Neural progenitor cell (in vitro differentiated cells): ENCODE measurements around the gene PPP6C.
A peak's percentile ranks its signal among the peaks of the same experiment; 100 is the strongest.

ENCODE experiments used
- EZH2 ChIP-seq: fragments of 200-600 bp; sonication (generic); IDR thresholded peaks from 2 replicates; pipeline ENCODE4 v1.6.1; 2017; ENCODE audit warnings: antibody characterized with exemption, mild to moderate bottlenecking, moderate library complexity
- EZH2phosphoT487 ChIP-seq: fragments of 200-600 bp; sonication (generic); IDR thresholded peaks from 2 replicates; pipeline ENCODE4 v1.6.1; 2017; ENCODE audit warnings: antibody characterized with exemption
- TF ChIP-seq, protein P1 (sequence below): fragments of 200-600 bp; sonication (generic); IDR thresholded peaks from 2 replicates; pipeline ENCODE4 v1.5.1; 2017; ENCODE audit warnings: antibody characterized with exemption, mild to moderate bottlenecking

GRCh38 chr9:125189361-125190289 is at the start of gene PPP6C:
- TF ChIP-seq, protein P1, sequence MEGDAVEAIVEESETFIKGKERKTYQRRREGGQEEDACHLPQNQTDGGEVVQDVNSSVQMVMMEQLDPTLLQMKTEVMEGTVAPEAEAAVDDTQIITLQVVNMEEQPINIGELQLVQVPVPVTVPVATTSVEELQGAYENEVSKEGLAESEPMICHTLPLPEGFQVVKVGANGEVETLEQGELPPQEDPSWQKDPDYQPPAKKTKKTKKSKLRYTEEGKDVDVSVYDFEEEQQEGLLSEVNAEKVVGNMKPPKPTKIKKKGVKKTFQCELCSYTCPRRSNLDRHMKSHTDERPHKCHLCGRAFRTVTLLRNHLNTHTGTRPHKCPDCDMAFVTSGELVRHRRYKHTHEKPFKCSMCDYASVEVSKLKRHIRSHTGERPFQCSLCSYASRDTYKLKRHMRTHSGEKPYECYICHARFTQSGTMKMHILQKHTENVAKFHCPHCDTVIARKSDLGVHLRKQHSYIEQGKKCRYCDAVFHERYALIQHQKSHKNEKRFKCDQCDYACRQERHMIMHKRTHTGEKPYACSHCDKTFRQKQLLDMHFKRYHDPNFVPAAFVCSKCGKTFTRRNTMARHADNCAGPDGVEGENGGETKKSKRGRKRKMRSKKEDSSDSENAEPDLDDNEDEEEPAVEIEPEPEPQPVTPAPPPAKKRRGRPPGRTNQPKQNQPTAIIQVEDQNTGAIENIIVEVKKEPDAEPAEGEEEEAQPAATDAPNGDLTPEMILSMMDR = peak; percentile 66
- no peak for TF ChIP-seq EZH2
- TF ChIP-seq EZH2phosphoT487 = no peak
